GM12892 (cell line): ENCODE results near the gene SLC7A4.

ENCODE experiments used
- POLR2A ChIP-seq: IDR thresholded peaks from 2 replicates; pipeline ENCODE4 v1.6.1; 2011; ENCODE audit warnings: low read depth, low read length, control low read depth
- POLR2AphosphoS5 ChIP-seq: IDR thresholded peaks from 2 replicates; pipeline ENCODE4 v1.6.1; 2011; ENCODE audit warnings: low read depth, low read length, control low read depth
- TAF1 ChIP-seq: IDR thresholded peaks from 2 replicates; pipeline ENCODE4 v1.6.1; 2011; ENCODE audit warnings: low read depth, mild to moderate bottlenecking, control low read depth, low read length, borderline replicate concordance

- TF ChIP-seq TAF1 (no peak), POLR2A (no peak), POLR2AphosphoS5 (no peak)
Observed at GRCh38 chr22:21077884-21078508, 45.6 kb upstream of the SLC7A4 start.
